OCI-LY1 (cell line): ENCODE measurements around the gene CAMP.

Source experiments
- H2AFZ ChIP-seq: fragments of 200-600 bp; sonication (generic), shearing (Covaris generic); 2 replicates; pipeline ENCODE4 v1.6.0; 2014; ENCODE audit warnings: antibody characterized with exemption, mild to moderate bottlenecking, low read length
- H3F3A ChIP-seq: fragments of 200-600 bp; sonication (generic), shearing (Covaris generic); 2 replicates; pipeline ENCODE4 v1.6.0; 2014; ENCODE audit warnings: mild to moderate bottlenecking, antibody characterized with exemption, low read length, moderate library complexity; ENCODE audit not compliant: insufficient read depth
- H3K27ac ChIP-seq: fragments of 200-600 bp; sonication (generic); 2 replicates; pipeline ENCODE4 v1.5.1; 2014; ENCODE audit warnings: low read length, mixed run types, mild to moderate bottlenecking, low read depth; ENCODE audit not compliant: poor library complexity, severe bottlenecking
- H3K27me3 ChIP-seq: fragments of 200-600 bp; sonication (generic); 2 replicates; pipeline ENCODE4 v1.6.0; 2014; ENCODE audit warnings: antibody characterized with exemption, mild to moderate bottlenecking, low read length, moderate library complexity; ENCODE audit not compliant: insufficient read depth
- H3K36me3 ChIP-seq: fragments of 200-600 bp; sonication (generic); 2 replicates; pipeline ENCODE4 v1.6.1; 2014; ENCODE audit warnings: mild to moderate bottlenecking, antibody characterized with exemption, low read length, moderate library complexity, mixed read lengths; ENCODE audit not compliant: insufficient read depth
- H3K4me1 ChIP-seq: fragments of 200-600 bp; sonication (generic); 2 replicates; pipeline ENCODE4 v1.5.1; 2014; ENCODE audit warnings: mild to moderate bottlenecking, low read length, moderate library complexity; ENCODE audit not compliant: insufficient read depth, severe bottlenecking
- H3K4me2 ChIP-seq: fragments of 200-600 bp; sonication (generic), shearing (Covaris generic); 2 replicates; pipeline ENCODE4 v1.6.1; 2014; ENCODE audit warnings: low read length
- H3K4me3 ChIP-seq: fragments of 200-600 bp; sonication (generic); 2 replicates; pipeline ENCODE4 v1.5.1; 2014; ENCODE audit warnings: low read length, low read depth, mild to moderate bottlenecking, mixed read lengths; ENCODE audit not compliant: poor library complexity, severe bottlenecking
- H3K79me2 ChIP-seq: fragments of 200-600 bp; shearing (Covaris generic); 2 replicates; pipeline ENCODE4 v1.6.1; 2016; ENCODE audit warnings: mixed run types, low read length, mixed read lengths; ENCODE audit not compliant: insufficient read depth
- H3K9ac ChIP-seq: fragments of 200-600 bp; sonication (generic), shearing (Covaris generic); 2 replicates; pipeline ENCODE4 v1.6.1; 2014; ENCODE audit warnings: mild to moderate bottlenecking, low read length, mixed read lengths
- H3K9me2 ChIP-seq: fragments of 200-600 bp; sonication (generic), shearing (Covaris generic); 2 replicates; pipeline ENCODE4 v1.6.1; 2014; ENCODE audit warnings: low read depth, mild to moderate bottlenecking, low read length, mixed read lengths
- H3K9me3 ChIP-seq: fragments of 200-600 bp; shearing (Covaris generic); 2 replicates; pipeline ENCODE4 v1.6.1; 2014; ENCODE audit warnings: low read length, mixed read lengths
- H4K20me1 ChIP-seq: fragments of 200-600 bp; sonication (generic), shearing (Covaris generic); 2 replicates; pipeline ENCODE4 v1.6.0; 2016; ENCODE audit warnings: mild to moderate bottlenecking, low read length; ENCODE audit not compliant: insufficient read depth
- EZH2 ChIP-seq: fragments of 200-600 bp; sonication (generic), shearing (Covaris generic); IDR thresholded peaks from 2 replicates; pipeline ENCODE4 v1.8.0; 2017; ENCODE audit warnings: borderline replicate concordance, mixed run types, mild to moderate bottlenecking, antibody characterized with exemption, low read length, moderate library complexity, mixed read lengths
- TF ChIP-seq, protein P1 (sequence below): fragments of 200-600 bp; sonication (generic), shearing (Covaris generic); IDR thresholded peaks from 2 replicates; pipeline ENCODE4 v1.5.1; 2017; ENCODE audit warnings: mild to moderate bottlenecking, antibody characterized with exemption, low read length, moderate library complexity, mixed read lengths

Gene CAMP

DNA sequence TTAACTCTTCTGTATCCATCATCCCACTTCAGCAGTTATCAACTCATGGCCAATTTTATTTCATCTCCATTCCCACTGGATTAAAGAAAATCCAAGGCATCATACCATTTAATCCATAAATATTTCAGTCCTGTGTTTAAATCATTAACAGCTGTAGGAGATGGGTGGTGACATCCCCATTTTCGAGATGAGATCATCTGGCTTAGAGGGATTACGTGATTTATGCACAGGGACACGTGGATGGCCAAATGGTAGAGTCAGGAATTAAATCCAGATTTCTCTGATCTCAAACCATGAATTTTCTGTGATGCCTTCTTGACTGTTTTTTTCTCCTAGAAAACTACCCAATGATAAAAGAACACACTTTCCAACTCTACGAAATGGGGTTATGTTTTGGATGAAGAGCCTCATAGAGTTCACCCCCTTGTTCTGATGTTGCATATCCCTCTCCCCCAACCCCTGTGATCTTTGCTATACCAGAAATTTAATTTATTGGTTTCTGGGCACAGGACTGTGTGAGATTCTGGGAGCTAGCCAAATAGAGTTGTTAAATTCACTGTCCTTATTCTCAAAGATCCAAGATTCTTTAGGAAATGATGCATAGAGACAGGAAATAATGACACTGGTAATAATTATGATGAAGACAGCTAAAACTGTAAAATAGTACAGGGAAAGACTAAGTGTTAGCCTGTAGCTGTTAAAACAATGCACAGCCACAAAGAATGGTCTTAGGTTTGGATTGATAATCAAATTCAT is 25.0 kb downstream of the CAMP start:
- Histone ChIP-seq H3F3A (no peaks in the 10 kb centered on the region), H3K4me2 (no peak overlapping the region), H3K9me3 (no peaks in the 10 kb centered on the region), H3K9ac (no peak overlapping the region), H3K4me1 (peaks cover 9% of the 10 kb centered on the region), H3K79me2 (peaks cover 46% of the 10 kb centered on the region), H3K27me3 (no peaks in the 10 kb centered on the region), H2AFZ (no peak overlapping the region), H4K20me1 (no peaks in the 10 kb centered on the region), H3K4me3 (no peak overlapping the region), H3K36me3 (peaks cover 85% of the 10 kb centered on the region), H3K27ac (no peak overlapping the region), H3K9me2 (no peaks in the 10 kb centered on the region)
- no peak for TF ChIP-seq EZH2
- TF ChIP-seq, protein P1, sequence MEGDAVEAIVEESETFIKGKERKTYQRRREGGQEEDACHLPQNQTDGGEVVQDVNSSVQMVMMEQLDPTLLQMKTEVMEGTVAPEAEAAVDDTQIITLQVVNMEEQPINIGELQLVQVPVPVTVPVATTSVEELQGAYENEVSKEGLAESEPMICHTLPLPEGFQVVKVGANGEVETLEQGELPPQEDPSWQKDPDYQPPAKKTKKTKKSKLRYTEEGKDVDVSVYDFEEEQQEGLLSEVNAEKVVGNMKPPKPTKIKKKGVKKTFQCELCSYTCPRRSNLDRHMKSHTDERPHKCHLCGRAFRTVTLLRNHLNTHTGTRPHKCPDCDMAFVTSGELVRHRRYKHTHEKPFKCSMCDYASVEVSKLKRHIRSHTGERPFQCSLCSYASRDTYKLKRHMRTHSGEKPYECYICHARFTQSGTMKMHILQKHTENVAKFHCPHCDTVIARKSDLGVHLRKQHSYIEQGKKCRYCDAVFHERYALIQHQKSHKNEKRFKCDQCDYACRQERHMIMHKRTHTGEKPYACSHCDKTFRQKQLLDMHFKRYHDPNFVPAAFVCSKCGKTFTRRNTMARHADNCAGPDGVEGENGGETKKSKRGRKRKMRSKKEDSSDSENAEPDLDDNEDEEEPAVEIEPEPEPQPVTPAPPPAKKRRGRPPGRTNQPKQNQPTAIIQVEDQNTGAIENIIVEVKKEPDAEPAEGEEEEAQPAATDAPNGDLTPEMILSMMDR, result no peak

DNA sequence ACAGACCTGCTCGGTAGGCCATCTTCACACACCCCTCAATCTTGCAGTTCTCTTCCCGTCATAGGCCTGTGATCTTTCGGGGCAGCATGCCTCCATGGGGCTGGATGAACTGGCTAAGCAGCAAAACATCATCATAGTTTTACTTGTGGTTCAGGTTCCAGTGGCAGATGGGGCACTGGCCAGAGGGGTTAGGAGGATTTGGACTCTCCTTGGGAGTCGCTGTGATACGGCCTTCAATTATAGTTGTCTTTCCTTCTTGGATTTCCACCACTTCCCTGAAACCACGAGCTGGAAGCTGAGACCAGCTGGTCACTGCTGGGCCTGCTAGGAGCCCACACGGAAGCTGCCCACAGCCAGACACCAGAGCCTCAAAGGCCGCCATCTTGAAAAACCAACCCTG is 33.3 kb downstream of the CAMP start:
- H3K4me3 ChIP-seq, result no peak overlapping the region
- no peak overlapping the region for H3K9ac ChIP-seq
- no peak for TF ChIP-seq EZH2
- TF ChIP-seq, protein P1, result no peak
- H3K4me2 ChIP-seq, result no peak overlapping the region
- H3K9me2 ChIP-seq, result no peaks in the 10 kb centered on the region
- H3K9me3 ChIP-seq, result peaks cover 3% of the 10 kb centered on the region; the same call in 1 of the 2 replicates
- H3K79me2 ChIP-seq, result peaks cover 54% of the 10 kb centered on the region
- peaks cover 94% of the 10 kb centered on the region for H3K36me3 ChIP-seq
- H3F3A ChIP-seq, result no peaks in the 10 kb centered on the region
- no peak overlapping the region for H2AFZ ChIP-seq
- no peaks in the 10 kb centered on the region for H3K4me1 ChIP-seq
- H4K20me1 ChIP-seq, result no peaks in the 10 kb centered on the region
- H3K27me3 ChIP-seq, result no peaks in the 10 kb centered on the region
- no peak overlapping the region for H3K27ac ChIP-seq

DNA sequence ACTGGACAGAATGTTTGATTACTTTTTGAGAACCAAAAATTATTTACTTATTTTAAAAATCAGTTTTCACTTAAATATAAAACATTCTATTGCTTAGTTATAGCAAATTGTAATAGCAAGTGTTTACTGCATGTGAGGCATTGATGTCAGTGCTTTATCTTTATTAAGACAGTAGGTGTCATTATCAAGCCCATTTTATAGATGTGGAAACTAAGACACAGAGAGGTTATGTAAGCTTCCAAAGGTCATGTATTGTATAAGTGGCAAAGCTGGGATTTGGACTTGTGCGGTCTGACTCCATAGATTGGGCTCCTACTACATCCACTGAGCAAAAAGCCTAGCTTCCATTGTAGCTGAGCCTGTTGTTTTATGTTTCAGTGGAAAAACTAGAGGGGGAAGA is 35.2 kb downstream of the CAMP start:
- H3K4me1 ChIP-seq, result no peaks in the 10 kb centered on the region
- TF ChIP-seq, protein P1, result no peak
- no peak for TF ChIP-seq EZH2
- H3K4me2 ChIP-seq, result no peak overlapping the region
- no peak overlapping the region for H3K27ac ChIP-seq
- H3K27me3 ChIP-seq, result no peaks in the 10 kb centered on the region
- no peak overlapping the region for H3K9ac ChIP-seq
- no peak overlapping the region for H3K4me3 ChIP-seq
- peaks cover 95% of the 10 kb centered on the region for H3K36me3 ChIP-seq
- no peaks in the 10 kb centered on the region for H4K20me1 ChIP-seq
- H3K9me3 ChIP-seq, result peaks cover 3% of the 10 kb centered on the region; the same call in 1 of the 2 replicates
- no peaks in the 10 kb centered on the region for H3F3A ChIP-seq
- no peak overlapping the region for H2AFZ ChIP-seq
- no peaks in the 10 kb centered on the region for H3K9me2 ChIP-seq
- H3K79me2 ChIP-seq, result peaks cover 37% of the 10 kb centered on the region
